ENCODE measurements around the gene NEAT1. TPM values are rescaled to one million over a fixed set of nuclear protein-coding genes. Genes with fewer than 3 reads are reported as not detected.

The NEAT1 gene
- total RNA-seq, 1 donor from 2014 or later = 43.4 TPM

DNA sequence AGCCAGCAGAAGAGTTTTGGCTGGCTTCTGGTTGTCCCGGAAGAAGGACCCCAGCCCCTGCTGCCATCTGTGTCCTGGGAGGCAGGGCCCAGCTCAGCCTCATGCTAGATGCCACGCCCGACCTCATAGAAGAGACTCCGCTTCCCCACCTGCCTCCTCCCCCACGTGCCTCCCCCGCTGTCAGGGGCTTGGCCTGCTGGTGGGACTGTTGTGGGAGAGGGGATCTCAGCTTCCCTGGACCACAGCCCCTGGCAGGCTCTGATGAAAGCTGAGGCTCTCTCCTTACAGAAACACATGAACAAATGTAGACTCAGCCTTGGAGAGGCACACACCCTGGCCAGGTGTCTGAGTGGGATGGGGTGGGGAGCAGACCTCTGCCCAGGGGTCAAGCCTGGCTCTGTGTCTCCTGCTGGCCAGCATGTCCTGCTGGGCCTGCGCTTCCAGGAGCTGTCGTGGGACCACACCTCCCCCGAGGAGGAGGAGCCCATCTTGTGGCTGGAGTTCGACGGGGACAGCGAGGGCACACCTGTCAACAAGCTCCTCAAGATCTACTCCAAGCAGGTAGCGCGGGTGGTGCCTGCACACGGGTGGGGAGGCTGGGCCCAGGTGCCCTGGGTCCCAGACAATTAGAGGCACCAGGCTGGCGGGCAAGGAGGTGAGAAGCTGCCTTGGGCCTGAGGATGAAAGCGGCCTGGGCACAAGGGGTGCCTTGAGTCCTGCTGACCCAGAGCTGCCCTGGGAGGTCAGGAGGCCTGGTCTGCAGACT, 22.1 kb upstream of the NEAT1 start:
- H3K27me3 Mint-ChIP-seq (ENCODE audit: unreplicated experiment) = peaks cover 6% of the 10 kb centered on the region
- H3K27ac Mint-ChIP-seq (ENCODE audit: unreplicated experiment) = no peak overlapping the region
- TF ChIP-seq, protein P1, sequence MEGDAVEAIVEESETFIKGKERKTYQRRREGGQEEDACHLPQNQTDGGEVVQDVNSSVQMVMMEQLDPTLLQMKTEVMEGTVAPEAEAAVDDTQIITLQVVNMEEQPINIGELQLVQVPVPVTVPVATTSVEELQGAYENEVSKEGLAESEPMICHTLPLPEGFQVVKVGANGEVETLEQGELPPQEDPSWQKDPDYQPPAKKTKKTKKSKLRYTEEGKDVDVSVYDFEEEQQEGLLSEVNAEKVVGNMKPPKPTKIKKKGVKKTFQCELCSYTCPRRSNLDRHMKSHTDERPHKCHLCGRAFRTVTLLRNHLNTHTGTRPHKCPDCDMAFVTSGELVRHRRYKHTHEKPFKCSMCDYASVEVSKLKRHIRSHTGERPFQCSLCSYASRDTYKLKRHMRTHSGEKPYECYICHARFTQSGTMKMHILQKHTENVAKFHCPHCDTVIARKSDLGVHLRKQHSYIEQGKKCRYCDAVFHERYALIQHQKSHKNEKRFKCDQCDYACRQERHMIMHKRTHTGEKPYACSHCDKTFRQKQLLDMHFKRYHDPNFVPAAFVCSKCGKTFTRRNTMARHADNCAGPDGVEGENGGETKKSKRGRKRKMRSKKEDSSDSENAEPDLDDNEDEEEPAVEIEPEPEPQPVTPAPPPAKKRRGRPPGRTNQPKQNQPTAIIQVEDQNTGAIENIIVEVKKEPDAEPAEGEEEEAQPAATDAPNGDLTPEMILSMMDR (IDR thresholded peaks at IDR 0.05; ENCODE audit: unreplicated experiment) = no peak
- DNase-seq (ENCODE audit: low spot score) = no peak
- H3K4me1 Mint-ChIP-seq (ENCODE audit: unreplicated experiment) = peaks cover 17% of the 10 kb centered on the region
- H3K4me3 Mint-ChIP-seq (ENCODE audit: unreplicated experiment) = no peak overlapping the region
- peaks cover 22% of the 10 kb centered on the region for H3K36me3 Mint-ChIP-seq (ENCODE audit: low read depth, unreplicated experiment)
- no peaks in the 10 kb centered on the region for H3K9me3 Mint-ChIP-seq (ENCODE audit: unreplicated experiment)

DNA sequence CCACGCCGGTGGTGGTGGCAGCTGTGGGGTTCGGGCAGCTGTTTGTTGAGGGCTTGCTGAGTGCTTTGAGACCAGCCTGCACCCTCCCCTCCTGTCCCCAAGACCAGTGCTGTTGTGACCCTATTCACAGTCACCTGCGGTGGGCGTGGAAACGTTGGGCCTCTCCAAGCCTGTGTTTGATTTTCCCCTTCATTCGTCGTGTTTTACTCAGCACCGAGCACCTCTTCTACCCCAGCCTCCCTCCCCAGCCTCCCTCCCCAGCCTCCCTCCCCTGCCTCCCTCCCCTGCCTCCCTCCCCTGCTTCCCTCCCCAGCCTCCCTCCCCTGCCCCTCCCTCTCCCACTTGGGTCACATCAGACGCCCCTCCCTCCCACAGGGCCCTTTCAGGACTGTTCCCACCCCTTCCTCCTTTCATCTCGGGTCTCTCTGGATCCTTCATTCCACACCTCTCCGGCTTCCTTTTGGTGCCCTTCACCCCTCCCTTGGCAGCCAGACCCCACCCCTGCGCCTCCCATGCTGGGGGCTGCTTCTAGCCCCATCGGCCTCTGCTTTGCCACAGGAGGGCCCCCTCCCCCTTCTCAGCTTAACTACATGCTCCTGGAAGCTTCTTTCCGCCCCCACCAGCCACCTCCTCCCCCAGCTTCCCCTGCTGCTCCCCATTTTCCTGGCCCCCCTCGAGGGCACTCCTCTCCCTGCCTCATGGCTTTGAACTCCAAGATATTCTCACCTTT, 21.4 kb upstream of the NEAT1 start:
- TF ChIP-seq, protein P1 (IDR thresholded peaks at IDR 0.05; ENCODE audit: unreplicated experiment) = no peak
- Mint-ChIP-seq H3K9me3 (ENCODE audit: unreplicated experiment) (no peaks in the 10 kb centered on the region), H3K4me1 (ENCODE audit: unreplicated experiment) (peaks cover 17% of the 10 kb centered on the region), H3K27ac (ENCODE audit: unreplicated experiment) (no peak overlapping the region), H3K36me3 (ENCODE audit: low read depth, unreplicated experiment) (peaks cover 22% of the 10 kb centered on the region), H3K27me3 (ENCODE audit: unreplicated experiment) (peaks cover 6% of the 10 kb centered on the region), H3K4me3 (ENCODE audit: unreplicated experiment) (peak overlapping the region; percentile 54)
- DNase-seq (ENCODE audit: low spot score) = no peak

DNA sequence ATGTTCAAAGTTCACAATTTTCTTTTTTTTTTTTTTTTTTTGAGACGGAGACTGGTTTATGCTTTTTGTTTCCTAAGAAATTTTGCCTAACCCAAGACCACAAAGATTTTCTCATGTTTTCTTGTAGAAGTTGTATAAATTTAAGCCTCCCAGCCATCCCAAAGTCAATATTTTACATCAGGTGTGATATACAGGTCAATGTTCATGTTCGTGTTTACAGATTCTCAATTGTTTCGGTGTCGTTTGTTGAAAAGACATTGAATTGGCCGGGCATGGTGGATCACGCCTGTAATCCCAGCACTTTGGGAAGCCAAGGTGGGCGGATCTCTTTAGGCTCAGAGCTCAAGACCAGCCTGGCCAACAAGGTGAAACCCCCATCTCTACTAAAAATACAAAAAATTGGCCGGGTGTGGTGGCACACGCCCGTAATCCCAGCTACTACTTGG, 20.8 kb upstream of the NEAT1 start:
- Mint-ChIP-seq H3K4me3 (ENCODE audit: unreplicated experiment) (peak overlapping the region; percentile 54), H3K4me1 (ENCODE audit: unreplicated experiment) (peaks cover 17% of the 10 kb centered on the region), H3K36me3 (ENCODE audit: low read depth, unreplicated experiment) (peaks cover 22% of the 10 kb centered on the region), H3K9me3 (ENCODE audit: unreplicated experiment) (no peaks in the 10 kb centered on the region), H3K27ac (ENCODE audit: unreplicated experiment) (no peak overlapping the region), H3K27me3 (ENCODE audit: unreplicated experiment) (peaks cover 6% of the 10 kb centered on the region)
- DNase-seq (ENCODE audit: low spot score) = no peak
- TF ChIP-seq, protein P1 (IDR thresholded peaks at IDR 0.05; ENCODE audit: unreplicated experiment) = no peak

DNA sequence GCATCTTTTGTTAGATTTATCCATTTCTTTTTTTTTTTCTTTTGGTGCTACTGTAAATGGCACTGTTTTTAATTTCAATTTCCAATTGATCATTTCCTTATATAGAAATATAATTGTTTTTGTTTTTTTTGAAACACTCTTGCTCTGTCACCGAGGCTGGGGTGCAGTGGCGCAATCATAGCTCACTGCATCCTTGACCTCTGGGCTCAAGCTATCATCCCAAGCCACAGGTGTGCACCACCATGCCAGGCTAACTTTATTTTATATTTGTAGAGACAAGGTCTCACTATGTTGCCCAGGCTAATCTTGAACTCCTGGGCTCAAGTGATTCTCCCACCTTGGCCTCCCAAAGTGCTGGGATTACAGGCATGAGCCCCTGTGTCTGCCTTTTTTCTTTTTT, 19.8 kb upstream of the NEAT1 start:
- Mint-ChIP-seq H3K27me3 (ENCODE audit: unreplicated experiment) (peaks cover 6% of the 10 kb centered on the region), H3K36me3 (ENCODE audit: low read depth, unreplicated experiment) (peaks cover 16% of the 10 kb centered on the region), H3K4me3 (ENCODE audit: unreplicated experiment) (no peak overlapping the region), H3K27ac (ENCODE audit: unreplicated experiment) (peak overlapping the region; percentile 97), H3K9me3 (ENCODE audit: unreplicated experiment) (no peaks in the 10 kb centered on the region), H3K4me1 (ENCODE audit: unreplicated experiment) (peaks cover 13% of the 10 kb centered on the region)
- TF ChIP-seq, protein P1 (IDR thresholded peaks at IDR 0.05; ENCODE audit: unreplicated experiment) = no peak
- no peak for DNase-seq (ENCODE audit: low spot score)

All from endothelial cell (in vitro differentiated cells).